HepG2 (cell line): Measurements from ENCODE around the gene ZNF548. TPM values are rescaled to one million over a fixed set of nuclear protein-coding genes. Genes with fewer than 3 reads are reported as not detected.

Experiments used
- ATAC-seq: fragments of 200-7000 bp; cut with Tn5 transposase; 3 replicates; pipeline ENCODE4 v1.9.1; 2020; ENCODE audit warnings: mild to moderate bottlenecking, moderate library complexity
- BruUV-seq: library from RNA; stranded (reverse); fragments of 400-500 nt; replicated peaks from 2 replicates; lab custom pipeline; 2021; lab: Mats Ljungman, UMichigan
- CTCF ChIA-PET: fragments of 300-600 bp; formaldehyde crosslinking; extraction: SDS; loops from one replicate; lab custom pipeline; 2021; ENCODE audit warnings: low total read pairs, inconsistent platforms, low intra/inter-chr PET ratio; lab: Yijun Ruan, JAX
- POLR2A ChIA-PET: fragments of 350-600 bp; sonication (Branson Sonifier 250); formaldehyde crosslinking; loops from one replicate; lab custom pipeline; 2020; ENCODE audit warnings: antibody characterized with exemption, inconsistent platforms; lab: Yijun Ruan, JAX
- DNase-seq: peaks from one replicate; pipeline ENCODE4 v3.0.0-alpha.2; 2015; ENCODE audit warnings: low spot score
- FAIRE-seq: peaks from 3 replicates; lab custom pipeline; 2011; peaks lifted over from hg19 to GRCh38; lab: Jason Lieb, UNC
- H2AFZ ChIP-seq: one replicate; pipeline ENCODE4 v1.6.1; 2011; ENCODE audit warnings: low read length, inconsistent platforms
- H3K27ac ChIP-seq: fragments of 300-600 bp; 3 replicates; pipeline ENCODE4 v1.8.0; 2011; ENCODE audit warnings: mixed run types, mild to moderate bottlenecking, mixed read lengths, low read length, inconsistent platforms; ENCODE audit not compliant: insufficient read depth; ENCODE audit errors: extremely low read length
- H3K27me3 ChIP-seq, 2 experiments: fragments of 200-600 bp in 1 of 2; 2 replicates in 1 of 2; 3 replicates in 1 of 2; pipeline versions ENCODE4 v1.6.0 to v1.8.0; 2011; ENCODE audit warnings: low read length in 2 of 2, mild to moderate bottlenecking in 2 of 2, moderate library complexity in 2 of 2, inconsistent platforms in 1 of 2; ENCODE audit not compliant: insufficient read depth in 2 of 2, control insufficient read depth in 1 of 2
- H3K36me3 ChIP-seq, 2 experiments: fragments of 200-600 bp in 1 of 2; replicated peaks in 1 of 2; 2 replicates in 1 of 2; 3 replicates in 1 of 2; pipeline versions ENCODE4 v1.5.1 to v1.8.0; 2011; ENCODE audit warnings: low read length in 2 of 2, inconsistent platforms in 1 of 2; ENCODE audit not compliant: insufficient read depth in 2 of 2, control insufficient read depth in 1 of 2
- H3K4me1 ChIP-seq: 2 replicates; pipeline ENCODE4 v1.5.1; 2012; ENCODE audit warnings: low read length, inconsistent platforms; ENCODE audit not compliant: insufficient read depth
- H3K4me2 ChIP-seq: 2 replicates; pipeline ENCODE4 v1.6.0; 2011; ENCODE audit warnings: low read depth, low read length, inconsistent platforms
- H3K4me3 ChIP-seq, 3 experiments: fragments of 200-600 bp in 1 of 3; sonication (generic), shearing (Covaris generic) in 1 of 3; replicated peaks in 1 of 3; 2 replicates each; pipeline ENCODE4 v1.5.1; 2011 to 2016; ENCODE audit warnings: low read length in 3 of 3, inconsistent platforms in 2 of 3, low read depth in 2 of 3, mild to moderate bottlenecking in 2 of 3, control low read depth in 1 of 3, mixed read lengths in 1 of 3; ENCODE audit not compliant: insufficient read depth in 1 of 3
- H3K79me2 ChIP-seq: one replicate; pipeline ENCODE4 v1.6.1; 2011; ENCODE audit warnings: low read length, inconsistent platforms; ENCODE audit not compliant: insufficient read depth
- H3K9ac ChIP-seq: 2 replicates; pipeline ENCODE4 v1.6.0; 2011; ENCODE audit warnings: mild to moderate bottlenecking, low read depth, low read length, inconsistent platforms; ENCODE audit not compliant: insufficient read depth
- H3K9me3 ChIP-seq: 2 replicates; pipeline ENCODE4 v1.5.1; 2012; ENCODE audit warnings: mild to moderate bottlenecking, low read length
- H4K20me1 ChIP-seq: 2 replicates; pipeline ENCODE4 v1.6.0; 2011; ENCODE audit warnings: inconsistent platforms, mild to moderate bottlenecking, low read length, moderate library complexity; ENCODE audit not compliant: insufficient read depth
- ZNF792 ChIP-seq: IDR thresholded peaks from 2 replicates; pipeline ENCODE4 v1.6.1; 2016
- WGBS: methylation state at CpG from one replicate; pipeline ENCODE4 v1.1.6; 2017; ENCODE audit warnings: low lambda C conversion rate; 5-methylcytosine and 5-hydroxymethylcytosine counted together
- in situ Hi-C: cut with HindIII; loops from 2 replicates; pipeline ENCODE4 v1.10.0; 2017; ENCODE audit warnings: low pct_unique_long_range_greater_than_20kb; ENCODE audit not compliant: extremely low pct_ligation_motif_present
- intact Hi-C: fragments of 100-400 bp; cut with micrococcal nuclease; formaldehyde crosslinking; loops from one replicate; pipeline ENCODE4 v1.10.0; 2022; ENCODE audit not compliant: unreplicated experiment
- polyA plus RNA-seq, 8 experiments: library from polyadenylated mRNA; depleted of rRNA in 3 of 8; stranded (reverse) in 7 of 8; unstranded in 1 of 8; fragments of >200 nt; fragmentation: Illumina TruSeq in 4 of 8; extraction: Trizol in 4 of 8; gene quantifications; 2 replicates each; pipeline versions ENCODE4 v1.2.1 to v1.2.3, GENCODE V29; 2011 to 2016; ENCODE audit warnings: low read depth in 4 of 8, missing spikeins in 1 of 8, mixed read lengths in 1 of 8; ENCODE audit not compliant: insufficient read depth in 1 of 8
- total RNA-seq, 5 experiments: library from RNA; depleted of rRNA; stranded (reverse); fragments of >200 nt; fragmentation: Illumina TruSeq; extraction: Trizol; gene quantifications; 2 replicates each; pipeline ENCODE4 v1.2.3, GENCODE V29; 2016; ENCODE audit warnings: low read depth in 1 of 5
- TF ChIP-seq, protein P1 (sequence below): sonication (generic); formaldehyde crosslinking; IDR thresholded peaks from 2 replicates; pipeline ENCODE4 v1.4.0; 2020; ENCODE audit warnings: missing genetic modification reagents, borderline replicate concordance

The ZNF548 gene
- total and polyA plus RNA-seq, 2 of the 13 experiments (the other 11 are each of a cell fraction or from before 2014, with no cell fraction given) = 19.6 to 24.9 TPM

DNA sequence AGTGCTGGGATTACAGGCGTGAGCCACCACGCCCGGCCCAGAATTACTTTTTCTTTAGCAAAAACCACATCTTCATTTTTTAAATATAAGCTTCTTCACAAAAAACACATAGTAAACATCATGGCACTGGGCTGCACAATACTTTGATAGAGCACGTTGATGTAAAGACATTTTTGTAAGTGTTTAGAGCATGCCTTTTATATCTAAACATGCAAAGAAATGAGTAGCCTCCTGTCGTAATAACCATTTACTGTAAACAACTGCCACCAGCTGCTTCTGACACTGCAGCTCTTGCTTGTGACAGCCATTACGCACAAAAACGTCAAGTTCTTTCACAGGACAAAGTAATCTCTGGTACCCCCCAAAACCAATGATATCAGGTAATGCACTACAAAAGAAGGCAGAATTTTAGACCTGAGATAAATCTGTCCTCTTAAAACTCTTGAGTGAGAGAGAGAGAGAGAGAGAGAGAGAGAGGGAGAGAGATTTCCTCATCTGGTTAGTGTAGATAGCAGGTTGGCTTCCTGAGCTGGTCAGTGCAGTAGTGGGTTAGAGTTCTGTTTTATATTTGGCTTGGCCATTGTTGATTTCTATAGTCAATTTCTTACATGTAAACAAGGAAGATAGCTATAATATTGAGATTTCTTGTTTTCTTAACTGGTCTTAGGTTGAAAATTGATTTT, 6.7 kb upstream of the ZNF548 start:
- Histone ChIP-seq H3K27ac (no peak overlapping the region), H3K4me2 (peak overlapping the region; percentile 57), H3K9me3 (no peaks in the 10 kb centered on the region), H2AFZ (peak overlapping the region; percentile 90), H3K4me1 (peaks cover 8% of the 10 kb centered on the region; the same call in 1 of the 2 replicates), H3K79me2 (no peaks in the 10 kb centered on the region), H3K4me3 (no peak overlapping the region), H4K20me1 (no peaks in the 10 kb centered on the region), H3K9ac (peak overlapping the region; percentile 39; the same call in 1 of the 2 replicates), H3K27me3 (no peaks in the 10 kb centered on the region), H3K36me3 (0 out of 5 replicates have a peak, but pooled peaks cover 0 to 3% of the 10 kb centered on the region in 2 experiments)
- DNase-seq (no peak), ATAC-seq (no peak; the same call in 2 of the 3 replicates), FAIRE-seq (no peak)
- BruUV-seq = no TSS peak
- in situ Hi-C loops (no loop called here), intact Hi-C loops (no loop called here)
- TF ChIP-seq, protein P1, sequence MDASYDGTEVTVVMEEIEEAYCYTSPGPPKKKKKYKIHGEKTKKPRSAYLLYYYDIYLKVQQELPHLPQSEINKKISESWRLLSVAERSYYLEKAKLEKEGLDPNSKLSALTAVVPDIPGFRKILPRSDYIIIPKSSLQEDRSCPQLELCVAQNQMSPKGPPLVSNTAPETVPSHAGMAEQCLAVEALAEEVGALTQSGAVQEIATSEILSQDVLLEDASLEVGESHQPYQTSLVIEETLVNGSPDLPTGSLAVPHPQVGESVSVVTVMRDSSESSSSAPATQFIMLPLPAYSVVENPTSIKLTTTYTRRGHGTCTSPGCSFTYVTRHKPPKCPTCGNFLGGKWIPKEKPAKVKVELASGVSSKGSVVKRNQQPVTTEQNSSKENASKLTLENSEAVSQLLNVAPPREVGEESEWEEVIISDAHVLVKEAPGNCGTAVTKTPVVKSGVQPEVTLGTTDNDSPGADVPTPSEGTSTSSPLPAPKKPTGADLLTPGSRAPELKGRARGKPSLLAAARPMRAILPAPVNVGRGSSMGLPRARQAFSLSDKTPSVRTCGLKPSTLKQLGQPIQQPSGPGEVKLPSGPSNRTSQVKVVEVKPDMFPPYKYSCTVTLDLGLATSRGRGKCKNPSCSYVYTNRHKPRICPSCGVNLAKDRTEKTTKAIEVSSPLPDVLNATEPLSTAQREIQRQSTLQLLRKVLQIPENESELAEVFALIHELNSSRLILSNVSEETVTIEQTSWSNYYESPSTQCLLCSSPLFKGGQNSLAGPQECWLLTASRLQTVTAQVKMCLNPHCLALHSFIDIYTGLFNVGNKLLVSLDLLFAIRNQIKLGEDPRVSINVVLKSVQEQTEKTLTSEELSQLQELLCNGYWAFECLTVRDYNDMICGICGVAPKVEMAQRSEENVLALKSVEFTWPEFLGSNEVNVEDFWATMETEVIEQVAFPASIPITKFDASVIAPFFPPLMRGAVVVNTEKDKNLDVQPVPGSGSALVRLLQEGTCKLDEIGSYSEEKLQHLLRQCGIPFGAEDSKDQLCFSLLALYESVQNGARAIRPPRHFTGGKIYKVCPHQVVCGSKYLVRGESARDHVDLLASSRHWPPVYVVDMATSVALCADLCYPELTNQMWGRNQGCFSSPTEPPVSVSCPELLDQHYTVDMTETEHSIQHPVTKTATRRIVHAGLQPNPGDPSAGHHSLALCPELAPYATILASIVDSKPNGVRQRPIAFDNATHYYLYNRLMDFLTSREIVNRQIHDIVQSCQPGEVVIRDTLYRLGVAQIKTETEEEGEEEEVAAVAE = no peak
- TF ChIP-seq ZNF792 (CRISPR knock-in tag) = peak; percentile 87; the same call in 1 of the 2 replicates
- 43% methylated on average over 7 of the region's 7 CpGs for WGBS
- ChIA-PET CTCF (no interaction called here), POLR2A (no interaction called here)
